HG02981 (cell line): ENCODE data around the gene DSC1.

Source experiments
- ATAC-seq: cut with Tn5 transposase; IDR thresholded peaks from one replicate; pipeline ENCODE4 v1.9.1; 2021; ENCODE audit warnings: mild to moderate bottlenecking, moderate library complexity; ENCODE audit not compliant: unreplicated experiment

Gene DSC1

GRCh38 chr18:31112804-31113203, 49.9 kb downstream of the DSC1 start:
- ATAC-seq, result no peak

- ATAC-seq, result no peak
These were observed 56.9 kb downstream of the DSC1 start for GRCh38 chr18:31105733-31106132.

GRCh38 chr18:31104444-31104843, 58.2 kb downstream of the DSC1 start:
- ATAC-seq, result no peak

GRCh38 chr18:31103423-31103822, 59.2 kb downstream of the DSC1 start:
- no peak for ATAC-seq

DNA sequence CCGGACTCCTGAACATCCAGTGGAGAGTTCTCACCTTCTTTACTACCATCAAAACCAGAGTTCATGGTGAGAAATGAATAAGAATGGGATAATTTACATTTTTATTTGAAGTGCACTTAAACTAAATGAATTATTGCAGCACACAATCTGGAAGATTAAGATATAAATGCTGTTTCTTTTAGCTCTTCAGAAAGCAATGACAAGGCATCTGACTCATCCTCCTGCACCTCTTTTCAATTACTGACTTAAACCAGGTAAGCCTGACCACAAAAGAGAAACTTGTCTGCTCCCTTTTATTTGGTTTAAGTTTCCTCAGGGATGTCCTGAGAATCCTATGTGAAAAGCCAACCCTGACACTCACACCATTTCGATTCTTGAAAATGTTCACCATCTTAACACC, 59.7 kb downstream of the DSC1 start:
- no peak for ATAC-seq

- no peak for ATAC-seq
These were observed 60.5 kb downstream of the DSC1 start, which contains the start of gene DSC2 for GRCh38 chr18:31102025-31102684. Gene DSC2 (minus strand): TSS chr18:31102421. CDS start chr18:31101971, 450 bp downstream.

- ATAC-seq, result no peak
These were observed 61.3 kb downstream of the DSC1 start for GRCh38 chr18:31101183-31102024.

- ATAC-seq, result no peak
These were observed 62.0 kb downstream of the DSC1 start for GRCh38 chr18:31100436-31101182.

GRCh38 chr18:31099450-31100230, 63.0 kb downstream of the DSC1 start:
- no peak for ATAC-seq

- ATAC-seq, result no peak
These were observed 63.8 kb downstream of the DSC1 start for GRCh38 chr18:31098878-31099277.

DNA sequence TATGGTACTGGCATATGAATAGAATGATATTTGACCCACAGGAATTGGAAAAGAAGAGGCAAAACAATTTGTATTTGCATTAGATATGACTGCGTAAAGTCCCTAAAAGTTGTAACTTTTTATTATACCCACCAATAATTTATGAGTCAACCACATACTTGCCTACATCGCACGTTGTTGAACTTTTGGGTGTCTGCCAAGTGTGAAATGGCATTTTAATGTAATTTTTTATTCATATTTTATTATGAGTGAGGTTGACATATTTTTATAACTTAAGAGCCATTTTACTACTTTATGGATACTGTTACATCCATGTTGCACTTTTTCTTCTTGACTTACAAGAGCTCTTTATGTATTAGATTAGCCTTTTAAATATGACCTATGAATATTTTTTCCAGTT, 65.0 kb downstream of the DSC1 start:
- ATAC-seq, result no peak

- ATAC-seq, result no peak
These were observed 68.8 kb downstream of the DSC1 start for GRCh38 chr18:31093880-31094279.

- ATAC-seq, result no peak
These were observed 69.4 kb downstream of the DSC1 start for GRCh38 chr18:31093294-31093693.

DNA sequence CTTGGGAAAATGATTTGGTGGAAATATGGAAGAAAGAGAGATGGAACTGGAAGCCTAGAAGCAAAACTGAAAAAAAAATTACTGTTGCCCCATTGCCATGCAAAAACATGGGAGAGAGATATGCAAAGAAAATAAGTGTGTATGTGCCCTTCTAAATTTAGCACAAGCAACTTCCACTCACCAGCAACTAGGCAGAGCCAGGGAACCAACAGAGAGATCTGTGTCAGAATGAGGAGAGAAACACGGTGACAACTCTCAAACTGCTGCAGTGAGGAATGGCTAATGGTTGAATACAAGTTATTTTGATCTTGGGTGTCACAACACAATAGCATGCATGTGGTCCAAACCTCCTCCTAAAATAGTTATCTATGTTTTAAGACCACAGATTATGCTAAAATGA, 71.3 kb downstream of the DSC1 start:
- no peak for ATAC-seq

DNA sequence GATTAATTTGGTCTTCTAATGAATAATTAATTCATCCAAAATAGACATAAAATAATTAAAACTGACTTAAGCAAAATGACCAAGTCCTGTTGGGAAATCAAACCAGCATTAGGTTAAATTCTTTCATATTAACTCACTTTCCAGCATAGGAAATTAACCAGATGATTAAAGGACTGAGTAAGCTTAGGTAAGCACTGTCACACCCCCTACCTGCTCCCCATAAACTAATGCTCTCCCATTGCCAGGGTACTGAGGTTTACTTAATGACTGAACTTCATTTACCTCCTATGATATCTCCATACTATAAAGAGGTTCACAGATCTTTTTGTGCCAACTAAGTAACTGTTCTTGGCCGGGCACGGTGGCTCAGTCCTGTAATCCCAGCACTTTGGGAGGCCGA, 74.1 kb downstream of the DSC1 start:
- ATAC-seq, result no peak

DNA sequence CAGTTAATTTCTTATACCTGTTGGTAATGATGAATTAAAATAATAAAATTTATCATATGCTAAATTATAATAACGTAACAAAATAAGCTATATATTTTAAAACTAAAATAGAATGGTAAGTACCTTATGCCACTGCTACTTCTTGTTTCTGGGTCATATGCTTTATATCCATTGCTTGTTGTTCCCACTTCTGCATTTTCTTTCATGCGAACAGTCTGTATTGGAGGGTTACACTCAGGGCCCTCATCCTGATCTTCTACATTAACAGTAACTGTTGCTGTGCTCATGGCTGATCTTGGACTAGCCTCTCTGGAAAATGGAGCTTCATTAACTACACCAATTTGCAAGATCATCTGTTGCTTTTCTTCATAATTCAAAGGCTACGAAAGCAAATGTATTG, 82.7 kb downstream of the DSC1 start:
- ATAC-seq, result no peak
